GM12892 (cell line): Measurements from ENCODE around the gene PEAK1.

ENCODE experiments used
- POLR2A ChIP-seq: IDR thresholded peaks from 2 replicates; pipeline ENCODE4 v1.6.1; 2011; ENCODE audit warnings: low read depth, low read length, control low read depth
- POLR2AphosphoS5 ChIP-seq: IDR thresholded peaks from 2 replicates; pipeline ENCODE4 v1.6.1; 2011; ENCODE audit warnings: low read depth, low read length, control low read depth

DNA sequence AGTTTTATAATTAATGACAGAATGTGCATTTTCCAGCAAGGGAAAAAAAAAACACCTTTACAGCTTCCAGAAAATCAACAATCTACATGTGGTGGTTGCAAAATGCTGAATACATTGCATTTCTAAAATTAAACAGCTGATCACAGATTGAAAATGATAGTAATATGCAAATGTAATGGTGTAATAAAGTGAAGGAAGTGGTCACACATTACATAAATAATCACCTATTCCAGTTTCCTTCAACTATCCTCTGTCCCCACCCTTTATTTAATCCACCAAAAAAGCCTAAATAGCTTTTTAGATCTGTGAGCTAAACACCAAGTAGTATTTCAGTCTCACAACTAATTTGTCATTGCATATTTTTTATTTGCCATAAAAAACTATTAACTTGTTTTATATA lies 110.5 kb downstream of the PEAK1 start:
- no peak for TF ChIP-seq POLR2A
- no peak for TF ChIP-seq POLR2AphosphoS5
